ENCODE results near the gene SUSD6. TPM values are rescaled to one million over a fixed set of nuclear protein-coding genes. Genes with fewer than 3 reads are reported as not detected.

The SUSD6 gene
- polyA plus RNA-seq, 1 of the 3 experiments (the other 2 are of a cell fraction), result 8.5 TPM

- ChIA-PET POLR2A (no interaction called here), CTCF (interaction anchor here (1.3 to 3.4 kb wide), 4 partner anchors 8 to 139 kb away, joined by 3 to 19 read pairs (median 5); no protein-coding TSS in a partner anchor)
- Histone ChIP-seq H3K4me2 (no peak overlapping the region), H3K4me3 (ENCODE audit: low read depth in 2 of 2, low read length in 1 of 2) (no peak overlapping the region), H3K9me2 (no peaks in the 10 kb centered on the region), H4K20me1 (ENCODE audit: insufficient read depth) (no peaks in the 10 kb centered on the region), H2AFZ (ENCODE audit: low read depth) (no peak overlapping the region), H3F3A (replicated peaks; ENCODE audit: insufficient read depth) (peaks cover 10% of the 10 kb centered on the region), H3K27me3 (ENCODE audit: insufficient read depth) (no peaks in the 10 kb centered on the region), H3K9ac (no peak overlapping the region), H3K9me3 (no peaks in the 10 kb centered on the region), H3K27ac (ENCODE audit: low read depth in 2 of 2, low read length in 1 of 2) (peak overlapping the region in 1 of 2 experiments; percentile 18; a peak in 1 of 4 replicates), H3K79me2 (ENCODE audit: insufficient read depth) (no peaks in the 10 kb centered on the region), H3K4me1 (ENCODE audit: control insufficient read depth in 1 of 2, insufficient read depth in 2 of 2, low read depth in 1 of 2, low read length in 1 of 2) (peaks cover 27 to 45% of the 10 kb centered on the region in 2 experiments; a peak in 3 of 4 replicates), H3K36me3 (replicated peaks in 1 of 2; ENCODE audit: control insufficient read depth in 1 of 2, insufficient read depth in 2 of 2, low read length in 1 of 2) (peaks cover 7 to 13% of the 10 kb centered on the region in 2 experiments)
- TF ChIP-seq RAD21 (IDR thresholded peaks at IDR 0.05; ENCODE audit: low read length), result no peak
- no peak for TF ChIP-seq USF2 (IDR thresholded peaks at IDR 0.05; ENCODE audit: borderline replicate concordance, low read depth, low read length)
- no peak for TF ChIP-seq CHD2 (IDR thresholded peaks at IDR 0.05; ENCODE audit: low read length, partially characterized antibody)
- no peak for TF ChIP-seq FOXM1 (IDR thresholded peaks at IDR 0.05; ENCODE audit: low read depth)
- TF ChIP-seq TAF1 (IDR thresholded peaks at IDR 0.05; ENCODE audit: borderline replicate concordance, low read depth, low read length), result no peak
- no peak for TF ChIP-seq TEAD4 (IDR thresholded peaks at IDR 0.05; ENCODE audit: borderline replicate concordance, insufficient read depth)
- TF ChIP-seq MAX (IDR thresholded peaks at IDR 0.05; ENCODE audit: low read depth), result no peak
- no peak for TF ChIP-seq NRF1 (IDR thresholded peaks at IDR 0.05; ENCODE audit: low read depth, low read length)
- no peak for TF ChIP-seq REST (IDR thresholded peaks at IDR 0.05; ENCODE audit: low read depth, low read length)
- no peak for TF ChIP-seq GABPA (IDR thresholded peaks at IDR 0.05; ENCODE audit: low read depth)
- TF ChIP-seq MXI1 (IDR thresholded peaks at IDR 0.05; ENCODE audit: low read depth, low read length), result no peak
- no peak for TF ChIP-seq EZH2phosphoT487 (IDR thresholded peaks at IDR 0.05; ENCODE audit: borderline replicate concordance, low read depth)
- TF ChIP-seq ELF1 (IDR thresholded peaks at IDR 0.05), result no peak
- no peak for TF ChIP-seq JUND (IDR thresholded peaks at IDR 0.05)
- no peak for TF ChIP-seq RXRA (IDR thresholded peaks at IDR 0.05; ENCODE audit: borderline replicate concordance, low read depth)
- no peak for TF ChIP-seq EP300 (IDR thresholded peaks at IDR 0.05; ENCODE audit: borderline replicate concordance in 1 of 2, low read depth in 1 of 2, low read length in 1 of 2)
- TF ChIP-seq, protein P1, sequence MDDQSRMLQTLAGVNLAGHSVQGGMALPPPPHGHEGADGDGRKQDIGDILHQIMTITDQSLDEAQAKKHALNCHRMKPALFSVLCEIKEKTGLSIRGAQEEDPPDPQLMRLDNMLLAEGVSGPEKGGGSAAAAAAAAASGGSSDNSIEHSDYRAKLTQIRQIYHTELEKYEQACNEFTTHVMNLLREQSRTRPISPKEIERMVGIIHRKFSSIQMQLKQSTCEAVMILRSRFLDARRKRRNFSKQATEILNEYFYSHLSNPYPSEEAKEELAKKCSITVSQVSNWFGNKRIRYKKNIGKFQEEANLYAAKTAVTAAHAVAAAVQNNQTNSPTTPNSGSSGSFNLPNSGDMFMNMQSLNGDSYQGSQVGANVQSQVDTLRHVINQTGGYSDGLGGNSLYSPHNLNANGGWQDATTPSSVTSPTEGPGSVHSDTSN (IDR thresholded peaks at IDR 0.05), result no peak
- TF ChIP-seq RFX5 (IDR thresholded peaks at IDR 0.05; ENCODE audit: low read length), result no peak
- TF ChIP-seq SIN3A (IDR thresholded peaks at IDR 0.05; ENCODE audit: borderline replicate concordance, low read depth, low read length), result no peak
- TF ChIP-seq FOSL2 (IDR thresholded peaks at IDR 0.05; ENCODE audit: borderline replicate concordance, low read depth), result no peak
- WGBS (ENCODE audit: low lambda C conversion rate), result 84% methylated on average over 9 of the region's 9 CpGs
- no peak for DNase-seq
Measured at GRCh38 chr14:69713993-69714679, 102.7 kb downstream of the SUSD6 start.
